ENCODE results near the gene MAG. TPM values are rescaled to one million over a fixed set of nuclear protein-coding genes. Genes with fewer than 3 reads are reported as not detected.

MAG gene
- total and polyA plus RNA-seq, 9 of the 15 experiments (the other 6 are each of a cell fraction or from before 2014, with no cell fraction given): 0.11 to 10.0 (median 1.6) TPM

- TF ChIP-seq ZNF282 (CRISPR knock-in tag; IDR thresholded peaks at IDR 0.05) (no peak), HINFP (tag; conservative IDR thresholded peaks at IDR 0.05; ENCODE audit: low read depth) (no peak), STAT5A (IDR thresholded peaks at IDR 0.05; ENCODE audit: borderline replicate concordance, low read length) (peak; percentile 25; the same call in 1 of the 2 replicates), TRIM25 (IDR thresholded peaks at IDR 0.05; ENCODE audit: borderline replicate concordance) (no peak), ZNF655 (CRISPR knock-in tag; IDR thresholded peaks at IDR 0.05) (no peak), KLF16 (IDR thresholded peaks at IDR 0.05) (no peak; the same call in 1 of the 2 replicates), MCM2 (IDR thresholded peaks at IDR 0.05; ENCODE audit: low read depth) (no peak), MLLT1 (IDR thresholded peaks at IDR 0.05) (peak; percentile 42 to 75; a peak in 2 of 4 replicates), SRSF1 (IDR thresholded peaks at IDR 0.05; ENCODE audit: low read depth, low read length) (no peak), RBM25 (IDR thresholded peaks at IDR 0.05; ENCODE audit: low read depth, low read length, severe bottlenecking) (peak; percentile 76), KLF10 (CRISPR knock-in tag; IDR thresholded peaks at IDR 0.05) (no peak), RAD21 (CRISPR knock-in tag; conservative IDR thresholded peaks at IDR 0.05 in 1 of 2, IDR thresholded peaks at IDR 0.05 in 1 of 2) (peak; percentile 64 to 72; a peak in 3 of 4 replicates), HDGF (IDR thresholded peaks at IDR 0.05) (no peak), CBX8 (IDR thresholded peaks at IDR 0.05; ENCODE audit: borderline replicate concordance, extremely low read depth, low read depth, low read length, poor library complexity, severe bottlenecking) (no peak), ZNF644 (tag; IDR thresholded peaks at IDR 0.05; ENCODE audit: low read depth) (no peak), MED1 (CRISPR knock-in tag; IDR thresholded peaks at IDR 0.05; ENCODE audit: borderline replicate concordance) (no peak), SAP30 (IDR thresholded peaks at IDR 0.05; ENCODE audit: borderline replicate concordance, insufficient read depth, low read depth, low read length, poor library complexity, severe bottlenecking) (no peak), SIX5 (IDR thresholded peaks at IDR 0.05; ENCODE audit: borderline replicate concordance in 1 of 2, insufficient read depth in 1 of 2, low read depth in 1 of 2, low read length in 2 of 2) (no peak), EWSR1 (IDR thresholded peaks at IDR 0.05; ENCODE audit: borderline replicate concordance, low read depth, partially characterized antibody) (no peak), CBX1 (IDR thresholded peaks at IDR 0.05; ENCODE audit: low read depth) (peak; percentile 90; the same call in 1 of the 2 replicates), CBFA2T2 (conservative IDR thresholded peaks at IDR 0.05) (peak; percentile 38)
Observed at GRCh38 chr19:35247526-35248309, 44.2 kb upstream of the MAG start (continued).

Measured in K562 (cell line).